A673 (cell line): ENCODE measurements around the gene TAF3. TPM values are rescaled to one million over a fixed set of nuclear protein-coding genes. Genes with fewer than 3 reads are reported as not detected.

Experiments used
- BruUV-seq: library from RNA; stranded (reverse); fragments of 400-500 nt; replicated peaks from 2 replicates; lab custom pipeline; 2021; lab: Mats Ljungman, UMichigan
- CTCF ChIA-PET: fragments of 300-600 bp; sonication (Branson Sonifier 250); formaldehyde crosslinking; loops from one replicate; lab custom pipeline; 2022; ENCODE audit warnings: antibody characterized with exemption; lab: Charles Lee
- POLR2A ChIA-PET: fragments of 300-600 bp; sonication (Branson Sonifier 250); formaldehyde crosslinking; loops from one replicate; lab custom pipeline; 2022; ENCODE audit warnings: antibody characterized with exemption; ENCODE audit not compliant: low non-redundant PET; lab: Charles Lee
- DNase-seq: peaks from one replicate; pipeline ENCODE4 v3.0.0-alpha.2; 2015; ENCODE audit warnings: low spot score
- H3K27ac ChIP-seq: fragments of 200-600 bp; sonication (generic); 2 replicates; pipeline ENCODE4 v1.5.1; 2016; ENCODE audit warnings: mixed run types, low read depth, mild to moderate bottlenecking, mixed read lengths, antibody characterized with exemption, low read length; ENCODE audit not compliant: poor library complexity, severe bottlenecking
- H3K27me3 ChIP-seq: fragments of 200-600 bp; sonication (generic); replicated peaks from 2 replicates; pipeline ENCODE4 v1.6.1; 2017; ENCODE audit warnings: mixed run types, low read depth, mild to moderate bottlenecking, mixed read lengths, antibody characterized with exemption, low read length; ENCODE audit not compliant: insufficient read depth, poor library complexity
- H3K36me3 ChIP-seq: fragments of 200-600 bp; sonication (generic); 2 replicates; pipeline ENCODE4 v1.6.1; 2016; ENCODE audit warnings: mixed run types, mild to moderate bottlenecking, mixed read lengths, antibody characterized with exemption, low read length; ENCODE audit not compliant: insufficient read depth, poor library complexity, severe bottlenecking
- H3K4me1 ChIP-seq: fragments of 200-600 bp; sonication (generic); 2 replicates; pipeline ENCODE4 v1.6.1; 2017; ENCODE audit warnings: mixed run types, mild to moderate bottlenecking, mixed read lengths, antibody characterized with exemption, low read length; ENCODE audit not compliant: insufficient read depth, poor library complexity, severe bottlenecking
- H3K4me3 ChIP-seq: fragments of 200-600 bp; sonication (generic); 2 replicates; pipeline ENCODE4 v1.5.1; 2016; ENCODE audit warnings: low read depth, mixed run types, mild to moderate bottlenecking, mixed read lengths, low read length; ENCODE audit not compliant: poor library complexity, severe bottlenecking
- H3K9me3 ChIP-seq: fragments of 200-600 bp; sonication (generic); 2 replicates; pipeline ENCODE4 v1.6.1; 2016; ENCODE audit warnings: mixed run types, low read depth, mild to moderate bottlenecking, mixed read lengths, antibody characterized with exemption, low read length; ENCODE audit not compliant: poor library complexity, severe bottlenecking
- EZH2 ChIP-seq: fragments of 200-600 bp; sonication (generic); IDR thresholded peaks from 2 replicates; pipeline ENCODE4 v1.6.1; 2017; ENCODE audit warnings: borderline replicate concordance, low read depth, mild to moderate bottlenecking, mixed read lengths, antibody characterized with exemption, low read length; ENCODE audit not compliant: poor library complexity, severe bottlenecking
- intact Hi-C: fragments of 100-400 bp; cut with micrococcal nuclease; formaldehyde crosslinking; loops from one replicate; pipeline ENCODE4 v1.10.0; 2022; ENCODE audit not compliant: unreplicated experiment
- total RNA-seq: library from RNA; stranded (reverse); gene quantifications from 2 replicates; pipeline ENCODE4 v1.2.3, GENCODE V29; 2021
- TF ChIP-seq, protein P1 (sequence below): fragments of 300-800, 200-600 bp; sonication (generic); conservative IDR thresholded peaks from 2 replicates; pipeline ENCODE4 v1.5.1; 2017; ENCODE audit warnings: low read depth, mild to moderate bottlenecking, antibody characterized with exemption, low read length, moderate library complexity, mixed read lengths

Gene TAF3
- total RNA-seq, 1 experiment from 2014 or later = 14.0 TPM

DNA sequence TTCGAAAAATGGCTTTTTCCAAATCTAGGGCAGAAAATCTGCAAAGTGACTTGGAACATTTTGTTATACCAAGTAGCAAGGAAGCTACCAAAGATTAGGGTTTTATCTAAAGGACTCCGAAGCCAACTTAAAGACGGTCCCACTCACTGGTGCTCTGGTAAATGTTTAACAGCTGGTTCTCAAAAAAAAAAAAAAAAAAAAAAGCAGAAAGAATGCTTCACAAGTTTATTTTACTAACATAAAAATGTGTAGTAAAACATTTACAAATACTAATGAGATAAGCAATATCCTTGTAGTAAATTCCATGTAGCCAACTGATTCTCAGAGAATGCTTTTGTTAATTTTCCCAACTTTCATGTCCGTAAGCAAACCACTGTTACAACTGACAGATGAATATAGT is 38.4 kb downstream of the TAF3 start:
- intact Hi-C loops = no loop called here
- Histone ChIP-seq H3K9me3 (peaks cover 6% of the 10 kb centered on the region), H3K4me1 (no peaks in the 10 kb centered on the region), H3K36me3 (no peaks in the 10 kb centered on the region), H3K27me3 (no peaks in the 10 kb centered on the region), H3K4me3 (no peak overlapping the region), H3K27ac (no peak overlapping the region)
- CTCF ChIA-PET = no interaction called here
- DNase-seq = no peak
- POLR2A ChIA-PET = no interaction called here
- BruUV-seq = no TSS peak
- no peak for TF ChIP-seq EZH2
- TF ChIP-seq, protein P1, sequence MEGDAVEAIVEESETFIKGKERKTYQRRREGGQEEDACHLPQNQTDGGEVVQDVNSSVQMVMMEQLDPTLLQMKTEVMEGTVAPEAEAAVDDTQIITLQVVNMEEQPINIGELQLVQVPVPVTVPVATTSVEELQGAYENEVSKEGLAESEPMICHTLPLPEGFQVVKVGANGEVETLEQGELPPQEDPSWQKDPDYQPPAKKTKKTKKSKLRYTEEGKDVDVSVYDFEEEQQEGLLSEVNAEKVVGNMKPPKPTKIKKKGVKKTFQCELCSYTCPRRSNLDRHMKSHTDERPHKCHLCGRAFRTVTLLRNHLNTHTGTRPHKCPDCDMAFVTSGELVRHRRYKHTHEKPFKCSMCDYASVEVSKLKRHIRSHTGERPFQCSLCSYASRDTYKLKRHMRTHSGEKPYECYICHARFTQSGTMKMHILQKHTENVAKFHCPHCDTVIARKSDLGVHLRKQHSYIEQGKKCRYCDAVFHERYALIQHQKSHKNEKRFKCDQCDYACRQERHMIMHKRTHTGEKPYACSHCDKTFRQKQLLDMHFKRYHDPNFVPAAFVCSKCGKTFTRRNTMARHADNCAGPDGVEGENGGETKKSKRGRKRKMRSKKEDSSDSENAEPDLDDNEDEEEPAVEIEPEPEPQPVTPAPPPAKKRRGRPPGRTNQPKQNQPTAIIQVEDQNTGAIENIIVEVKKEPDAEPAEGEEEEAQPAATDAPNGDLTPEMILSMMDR = no peak

DNA sequence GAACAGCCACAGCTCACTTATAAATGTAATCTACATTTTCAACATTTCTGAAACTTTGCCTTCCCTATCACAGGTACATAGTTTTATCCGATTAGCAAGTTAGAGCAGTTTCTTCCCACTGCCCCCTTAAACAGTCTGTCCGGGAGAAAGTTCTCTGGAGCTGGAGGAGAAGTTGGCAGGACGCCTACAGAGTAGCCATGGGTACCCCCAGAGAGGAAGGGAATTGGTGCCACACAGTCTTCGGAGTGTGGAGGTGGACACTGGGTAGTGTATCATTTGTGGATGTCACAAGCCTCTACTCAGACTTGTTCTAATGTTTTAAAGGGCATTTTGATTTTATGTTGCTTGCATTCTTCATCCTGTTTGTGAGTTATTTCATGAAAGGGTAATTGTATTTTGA is 39.0 kb downstream of the TAF3 start:
- ChIA-PET CTCF (no interaction called here), POLR2A (interaction anchor here (0.5 kb wide), 1 partner anchor 40 kb away, joined by 3 read pairs; no protein-coding TSS in a partner anchor)
- no TSS peak for BruUV-seq
- Histone ChIP-seq H3K36me3 (no peaks in the 10 kb centered on the region), H3K4me3 (no peak overlapping the region), H3K9me3 (peaks cover 12% of the 10 kb centered on the region), H3K27ac (no peak overlapping the region), H3K27me3 (no peaks in the 10 kb centered on the region), H3K4me1 (no peaks in the 10 kb centered on the region)
- intact Hi-C loops = no loop called here
- DNase-seq = peak; percentile 9
- no peak for TF ChIP-seq EZH2
- TF ChIP-seq, protein P1 = no peak

DNA sequence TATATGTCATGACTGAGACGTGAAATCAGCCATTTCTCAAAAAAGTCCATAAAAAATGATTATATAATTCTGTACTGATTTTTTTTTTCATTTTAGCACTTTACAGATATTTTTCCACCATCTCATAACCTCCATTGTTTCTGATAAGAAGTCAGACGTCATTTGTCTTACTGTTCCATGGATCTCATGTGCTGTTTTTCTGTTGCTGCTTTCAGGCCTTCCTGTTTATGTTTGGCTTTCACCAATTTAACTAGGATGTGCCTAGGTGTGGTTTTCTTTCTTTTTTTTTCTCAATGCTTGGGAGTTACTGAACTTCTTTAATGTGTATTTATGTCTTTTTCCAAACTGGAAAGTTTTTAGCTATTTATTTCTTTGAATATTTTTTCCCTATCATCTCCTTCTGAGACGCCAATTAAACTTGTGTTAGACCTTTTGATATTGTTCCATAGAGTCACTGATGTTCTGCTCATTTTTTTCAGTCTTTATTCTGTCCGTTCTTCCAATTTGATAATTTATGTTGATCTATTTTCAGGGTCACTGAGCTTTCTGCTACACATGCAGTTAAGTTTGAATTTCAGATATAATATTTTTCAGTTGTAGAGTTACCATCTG is 43.3 kb downstream of the TAF3 start:
- Histone ChIP-seq H3K27ac (no peak overlapping the region), H3K27me3 (no peaks in the 10 kb centered on the region), H3K36me3 (no peaks in the 10 kb centered on the region), H3K4me3 (no peak overlapping the region), H3K4me1 (no peaks in the 10 kb centered on the region), H3K9me3 (peaks cover 15% of the 10 kb centered on the region)
- POLR2A ChIA-PET = no interaction called here
- CTCF ChIA-PET = no interaction called here
- intact Hi-C loops = no loop called here
- DNase-seq = no peak
- BruUV-seq = no TSS peak
- TF ChIP-seq EZH2 = no peak
- TF ChIP-seq, protein P1 = no peak
